Measurements from ENCODE around the gene IL17D.

The IL17D gene

GRCh38 chr13:20696073-20696472, 7.4 kb upstream of the IL17D start:
- no peak for DNase-seq

DNA sequence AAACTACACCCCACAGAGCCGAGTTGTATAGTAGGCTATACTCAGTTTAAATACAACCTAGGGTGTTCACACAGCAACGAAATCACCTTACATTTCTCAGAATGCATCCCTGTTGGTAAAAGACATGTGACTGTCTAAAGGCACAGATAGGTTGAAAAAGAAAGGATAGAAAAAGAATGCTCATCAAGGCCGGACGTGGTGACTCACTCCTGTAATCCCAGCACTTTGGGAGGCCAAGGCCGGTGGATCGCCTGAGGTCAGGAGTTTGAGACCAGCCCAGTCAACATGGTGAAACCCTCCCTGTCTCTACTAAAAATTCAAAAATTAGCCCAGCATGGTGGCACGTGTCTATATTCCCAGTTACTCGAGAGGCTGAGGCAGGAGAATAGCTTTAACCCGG, 3.8 kb upstream of the IL17D start:
- DNase-seq = no peak

GRCh38 chr13:20700288-20700687, 3.2 kb upstream of the IL17D start:
- DNase-seq = no peak

DNA sequence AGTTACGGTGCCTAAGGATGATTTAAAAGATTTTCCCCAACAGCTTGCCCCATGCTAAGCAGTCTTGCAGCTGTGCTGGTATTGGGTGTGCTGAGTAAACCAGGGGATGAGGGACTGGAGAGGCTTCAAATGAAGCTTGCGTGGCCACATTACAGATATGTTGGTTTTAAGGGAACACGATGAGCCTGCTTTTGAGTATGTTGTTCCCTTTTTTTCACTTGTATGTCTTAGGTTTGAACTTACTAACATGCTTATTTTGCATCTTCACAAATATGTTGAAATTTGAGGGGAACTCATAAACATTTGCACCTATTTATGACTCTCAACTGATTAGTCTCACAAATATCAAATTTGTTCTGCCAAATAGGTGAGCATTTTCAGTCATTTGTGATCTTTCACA, 2.0 kb upstream of the IL17D start:
- DNase-seq = no peak

DNA sequence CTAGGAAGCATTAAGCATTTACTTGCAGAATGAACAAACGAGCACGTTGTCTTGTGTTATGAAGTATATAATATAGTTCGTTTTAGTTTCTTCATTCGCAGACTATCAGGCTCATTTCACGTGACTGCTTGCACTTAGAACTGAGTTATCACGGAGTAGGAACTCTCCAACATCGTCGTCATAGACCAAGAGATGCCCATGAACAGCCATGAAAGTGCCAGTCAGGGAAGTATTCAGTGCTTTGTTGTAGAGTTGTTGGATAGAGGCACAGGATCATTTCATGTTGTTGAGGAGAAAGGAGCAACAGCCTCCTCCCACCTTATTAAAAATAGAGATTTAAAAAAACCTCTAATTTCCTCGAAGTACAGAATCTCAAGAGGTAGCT, 977 bp upstream of the IL17D start:
- DNase-seq = no peak

GRCh38 chr13:20703780-20704458, 420 bp downstream of the IL17D start:
- peak; percentile 81 for DNase-seq

DNA sequence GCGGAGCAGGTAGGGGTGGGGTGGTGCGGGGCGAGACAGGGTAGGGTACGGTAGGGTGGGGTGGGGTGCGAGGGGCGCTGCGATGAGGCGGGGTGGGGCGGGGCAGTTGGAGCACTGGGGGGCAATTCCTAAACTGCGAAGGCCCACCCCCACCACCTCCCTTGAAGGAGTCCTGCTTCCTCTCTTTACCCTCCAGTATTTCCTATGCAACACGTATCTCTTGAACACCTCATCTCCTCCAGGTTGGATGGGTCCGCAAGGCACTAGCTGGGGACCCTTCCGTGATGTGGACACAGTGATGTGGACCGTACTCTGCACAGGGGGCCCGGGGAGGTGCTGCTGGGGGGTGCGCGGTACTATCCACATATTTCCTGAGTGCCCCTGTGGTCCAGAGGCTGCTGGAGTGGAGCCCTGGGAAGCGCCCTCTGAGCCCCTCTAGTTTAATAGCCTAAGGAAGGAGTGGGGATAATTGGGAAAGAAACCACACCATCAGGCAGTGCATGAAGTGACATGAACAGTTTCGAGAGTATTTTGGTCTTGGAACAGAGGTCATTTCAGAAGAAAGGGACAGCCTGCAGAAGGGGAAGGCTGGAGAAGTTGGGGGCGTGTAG, 1.1 kb downstream of the IL17D start:
- DNase-seq = no peak

DNA sequence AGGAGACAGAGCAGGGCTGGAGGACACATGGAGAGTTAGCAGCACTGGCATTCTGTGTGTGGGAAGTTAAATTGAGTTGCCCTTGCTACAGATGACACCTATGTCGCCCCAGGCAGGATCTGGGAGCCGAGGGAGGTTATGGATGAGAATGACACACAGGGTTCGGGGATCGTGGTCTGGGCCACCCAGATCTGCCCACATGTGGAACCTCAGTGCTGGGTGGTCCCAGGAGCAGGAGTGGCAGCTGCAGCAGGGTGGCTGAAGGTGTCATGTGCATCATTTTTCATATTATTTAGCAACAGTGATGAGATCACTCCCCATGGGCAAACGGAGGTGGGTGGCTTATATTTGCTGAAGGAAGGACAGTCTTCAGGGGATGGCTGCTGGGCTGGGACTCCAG, 3.2 kb downstream of the IL17D start:
- no peak for DNase-seq

DNA sequence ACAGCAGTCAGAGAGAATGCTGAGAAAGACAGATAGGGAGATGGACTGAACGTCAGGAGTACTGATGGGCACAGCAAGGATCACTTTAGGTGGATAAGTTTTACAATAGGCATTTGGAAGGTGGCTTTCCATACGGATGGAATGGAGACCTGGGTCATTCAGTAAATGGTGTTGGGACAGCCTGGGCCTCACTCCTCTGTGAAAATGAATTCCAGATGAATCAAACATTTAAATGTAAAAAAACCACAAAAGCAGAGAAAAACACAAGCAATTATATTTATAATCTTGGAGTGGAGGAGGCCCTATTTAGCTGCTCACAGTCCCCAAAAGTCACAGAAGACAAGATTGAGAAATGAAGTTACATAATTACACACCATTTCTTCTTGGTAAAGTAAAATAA, 4.7 kb downstream of the IL17D start:
- no peak for DNase-seq

GRCh38 chr13:20709369-20709768, 5.9 kb downstream of the IL17D start:
- DNase-seq = no peak

- no peak for DNase-seq
These were observed 6.3 kb downstream of the IL17D start for GRCh38 chr13:20709782-20710181.

- DNase-seq = no peak
These were observed 8.0 kb downstream of the IL17D start for GRCh38 chr13:20711301-20712044.

- no peak for DNase-seq
These were observed 9.5 kb downstream of the IL17D start for GRCh38 chr13:20713014-20713376.

GRCh38 chr13:20713751-20714150, 10.3 kb downstream of the IL17D start:
- no peak for DNase-seq

- DNase-seq = no peak
These were observed 10.7 kb downstream of the IL17D start for GRCh38 chr13:20714161-20714560.

DNA sequence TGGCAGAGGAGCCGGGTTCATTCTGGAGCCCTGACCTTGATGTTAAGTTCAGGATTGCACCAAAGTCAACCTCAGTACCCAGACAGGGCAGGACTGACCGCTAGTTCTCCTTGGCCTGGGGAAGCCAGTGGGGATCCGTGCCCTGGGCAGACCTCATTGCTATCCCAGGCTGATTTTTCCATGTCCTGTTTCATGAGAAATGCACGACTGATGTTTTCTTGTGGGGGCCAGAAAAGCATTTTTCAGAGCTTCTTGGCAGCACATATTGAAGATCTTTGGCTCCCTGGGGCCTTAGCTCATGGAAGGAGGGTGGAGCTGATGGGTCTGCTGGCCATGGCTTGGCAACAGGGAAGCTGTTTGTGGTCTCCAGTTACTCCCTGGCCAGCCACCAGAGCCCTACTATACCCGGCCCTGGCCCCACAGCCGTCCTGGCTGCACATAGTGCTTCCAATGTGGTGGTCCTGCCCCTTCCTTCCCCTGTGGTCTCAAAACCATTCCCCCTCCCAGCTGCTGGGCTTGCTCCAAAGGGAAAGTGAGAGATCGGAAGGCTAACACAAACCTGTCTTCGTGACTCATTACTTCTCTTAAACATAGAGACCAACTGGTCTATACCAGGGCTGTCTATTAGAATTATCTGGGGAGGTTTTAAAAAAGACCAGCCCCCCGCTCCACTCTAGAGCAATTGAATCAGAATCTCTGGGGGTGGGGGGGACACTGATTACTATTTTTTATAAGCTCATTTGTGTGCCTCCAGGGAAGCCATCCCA, 11.2 kb downstream of the IL17D start:
- DNase-seq = no peak

- no peak for DNase-seq
These were observed 11.8 kb downstream of the IL17D start for GRCh38 chr13:20715330-20715712.

DNA sequence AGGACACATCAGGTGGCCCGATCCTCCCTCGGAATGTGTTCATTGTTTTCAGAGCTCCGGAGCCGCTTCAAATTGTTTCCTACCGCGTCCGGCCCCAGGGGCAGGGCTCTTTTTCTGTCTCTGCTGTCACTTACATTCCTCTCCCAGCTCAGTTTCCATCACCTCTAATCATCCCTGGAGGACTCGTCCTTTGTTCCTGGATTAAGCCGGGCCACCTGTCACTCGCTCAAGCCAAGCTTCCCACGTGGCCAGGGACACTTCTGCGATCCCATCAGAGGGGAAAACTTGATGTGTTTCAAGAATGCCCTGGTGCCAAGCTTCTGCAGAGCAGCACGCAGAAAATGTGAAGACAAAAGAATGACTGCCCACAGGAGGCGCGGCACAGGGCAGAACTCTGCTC, 13.5 kb downstream of the IL17D start:
- DNase-seq = no peak

DNA sequence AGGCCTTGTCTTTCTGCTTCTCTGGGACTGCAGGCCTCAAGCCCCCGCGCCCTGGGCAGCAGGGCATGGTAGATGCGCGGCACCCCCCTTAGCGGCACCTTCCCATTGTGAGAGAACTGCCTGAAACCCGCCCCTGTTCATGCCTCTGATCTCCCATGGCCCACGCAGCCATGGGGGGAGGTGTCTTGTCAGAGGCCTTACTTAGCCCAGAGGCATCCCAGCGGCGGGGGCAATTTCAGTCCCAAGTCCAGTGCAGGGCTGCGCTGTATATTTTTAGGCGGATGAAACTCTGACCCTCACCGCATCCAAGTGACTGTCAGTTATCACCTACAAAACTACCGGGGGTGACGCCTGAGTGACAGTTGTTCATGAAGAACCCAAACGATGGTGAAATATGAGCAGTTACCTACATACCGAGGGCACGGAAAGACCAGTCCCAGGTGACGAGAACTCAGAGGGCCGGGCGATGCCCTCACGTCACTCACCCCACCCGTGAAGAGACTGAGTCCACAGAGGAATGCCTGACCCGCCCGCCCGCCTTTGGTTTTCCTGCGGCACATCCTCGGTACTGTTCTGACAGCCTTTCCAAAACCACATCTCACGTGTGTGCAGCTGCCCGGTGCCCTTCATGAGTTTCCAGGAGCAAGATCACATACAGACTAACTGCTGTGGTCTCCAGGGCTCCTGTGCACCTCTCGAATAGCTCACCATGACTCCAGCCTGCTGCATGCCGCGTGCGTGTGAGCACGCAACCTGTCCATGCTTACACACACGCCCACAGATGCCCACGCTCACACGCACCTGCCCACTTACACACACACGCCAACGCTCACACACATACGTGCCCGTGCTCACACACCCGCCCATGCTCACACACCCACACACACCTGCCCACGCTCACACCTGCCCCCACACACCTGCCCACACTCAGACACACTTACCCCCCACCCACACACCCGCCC, 14.4 kb downstream of the IL17D start:
- no peak for DNase-seq

- DNase-seq = no peak
These were observed 15.6 kb downstream of the IL17D start for GRCh38 chr13:20718958-20719566.

- DNase-seq = no peak
These were observed 16.3 kb downstream of the IL17D start for GRCh38 chr13:20719783-20720182.

DNA sequence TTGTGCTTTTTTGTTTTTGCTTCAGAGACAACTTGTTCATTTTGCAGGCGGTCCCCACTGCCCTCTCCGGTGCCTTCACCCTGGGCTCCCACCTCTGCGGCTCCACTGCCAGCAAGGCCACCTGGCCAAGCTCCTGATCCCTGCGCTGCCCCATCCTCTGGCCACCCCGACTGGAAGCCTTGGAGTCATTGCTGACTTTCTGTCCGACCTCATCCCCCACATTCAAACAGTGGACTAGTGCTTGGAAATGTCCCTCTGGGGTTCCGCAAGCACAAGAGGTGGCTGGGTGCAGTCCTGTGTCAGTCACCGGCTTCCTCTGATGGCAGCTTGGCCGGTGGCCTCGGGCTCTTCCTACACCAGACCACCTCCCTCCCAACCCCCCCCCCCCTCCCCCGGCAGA, 17.0 kb downstream of the IL17D start:
- no peak for DNase-seq

All from stimulated activated CD8-positive, alpha-beta memory T cell treated with anti-CD3 and anti-CD28 coated beads, Interleukin-4, amount 100 ng/mL, for 48 hours (primary cell).